H9 (cell line): ENCODE data around the gene ATP8A2. TPM values are rescaled to one million over a fixed set of nuclear protein-coding genes. Genes with fewer than 3 reads are reported as not detected.

ENCODE experiments used
- DNase-seq: peaks from one replicate; pipeline ENCODE4 v3.0.0-alpha.2; 2017
- H2AFZ ChIP-seq: one replicate; pipeline ENCODE4 v1.6.1; 2013; ENCODE audit warnings: mild to moderate bottlenecking, low read length, control low read depth, moderate library complexity
- H2AK5ac ChIP-seq: 2 replicates; pipeline ENCODE4 v1.6.1; 2013; ENCODE audit warnings: low read length, control low read depth, mixed read lengths; ENCODE audit not compliant: insufficient read length
- H2BK120ac ChIP-seq: one replicate; pipeline ENCODE4 v1.6.1; 2013; ENCODE audit warnings: low read depth, mild to moderate bottlenecking, low read length, control low read depth, inconsistent platforms; ENCODE audit not compliant: poor library complexity, severe bottlenecking
- H2BK12ac ChIP-seq: 2 replicates; pipeline ENCODE4 v1.6.1; 2013; ENCODE audit warnings: low read length, control low read depth, mixed read lengths, low read depth; ENCODE audit not compliant: insufficient read length
- H2BK15ac ChIP-seq: 2 replicates; pipeline ENCODE4 v1.6.1; 2013; ENCODE audit warnings: low read depth, low read length, control low read depth
- H2BK20ac ChIP-seq: one replicate; pipeline ENCODE4 v1.6.1; 2013; ENCODE audit warnings: low read depth, mild to moderate bottlenecking, low read length, control low read depth, inconsistent platforms; ENCODE audit not compliant: poor library complexity, severe bottlenecking
- H2BK5ac ChIP-seq: 2 replicates; pipeline ENCODE4 v1.6.1; 2013; ENCODE audit warnings: low read length, control low read depth, mixed read lengths; ENCODE audit not compliant: insufficient read length
- H3K14ac ChIP-seq: 2 replicates; pipeline ENCODE4 v1.6.1; 2013; ENCODE audit warnings: low read length, control low read depth; ENCODE audit not compliant: insufficient read depth
- H3K18ac ChIP-seq: 2 replicates; pipeline ENCODE4 v1.6.1; 2013; ENCODE audit warnings: low read depth, mild to moderate bottlenecking, mixed read lengths, low read length, control low read depth; ENCODE audit not compliant: insufficient read length
- H3K23ac ChIP-seq: 2 replicates; pipeline ENCODE4 v1.6.1; 2013; ENCODE audit warnings: low read length, control low read depth, mixed read lengths, low read depth; ENCODE audit not compliant: insufficient read length
- H3K23me2 ChIP-seq: 2 replicates; pipeline ENCODE4 v1.6.1; 2013; ENCODE audit warnings: low read depth, mild to moderate bottlenecking, mixed read lengths, low read length, control low read depth; ENCODE audit not compliant: insufficient read length, poor library complexity, severe bottlenecking
- H3K27ac ChIP-seq: 2 replicates; pipeline ENCODE4 v1.5.1; 2013; ENCODE audit warnings: low read length, control low read depth, mixed read lengths, low read depth; ENCODE audit not compliant: insufficient read length
- H3K27me3 ChIP-seq: 2 replicates; pipeline ENCODE4 v1.6.1; 2013; ENCODE audit warnings: low read length, control low read depth, inconsistent platforms; ENCODE audit not compliant: insufficient read depth
- H3K4ac ChIP-seq: 2 replicates; pipeline ENCODE4 v1.6.1; 2013; ENCODE audit warnings: low read depth, mild to moderate bottlenecking, control low read depth, inconsistent platforms, low read length, moderate library complexity
- H3K4me1 ChIP-seq: 2 replicates; pipeline ENCODE4 v1.6.1; 2013; ENCODE audit warnings: low read length, control low read depth, inconsistent platforms; ENCODE audit not compliant: insufficient read depth
- H3K4me2 ChIP-seq: 2 replicates; pipeline ENCODE4 v1.6.1; 2013; ENCODE audit warnings: low read length, control low read depth, mixed read lengths; ENCODE audit not compliant: insufficient read length, insufficient read depth
- H3K56ac ChIP-seq: 2 replicates; pipeline ENCODE4 v1.6.1; 2013; ENCODE audit warnings: low read depth, mild to moderate bottlenecking, mixed read lengths, low read length, control low read depth; ENCODE audit not compliant: insufficient read length
- H3K79me1 ChIP-seq: 2 replicates; pipeline ENCODE4 v1.6.1; 2013; ENCODE audit warnings: low read depth, mild to moderate bottlenecking, moderate library complexity, low read length, control low read depth, inconsistent platforms; ENCODE audit not compliant: insufficient read depth, poor library complexity, severe bottlenecking
- H3K79me2 ChIP-seq: 2 replicates; pipeline ENCODE4 v1.6.1; 2013; ENCODE audit warnings: low read length, control low read depth, inconsistent platforms; ENCODE audit not compliant: insufficient read depth
- H3K9ac ChIP-seq: 2 replicates; pipeline ENCODE4 v1.6.1; 2013; ENCODE audit warnings: low read length, control low read depth, mixed read lengths; ENCODE audit not compliant: insufficient read length; ENCODE audit errors: extremely low read depth
- H3K9me3 ChIP-seq: one replicate; pipeline ENCODE4 v1.6.1; 2013; ENCODE audit warnings: low read depth, low read length, inconsistent platforms; ENCODE audit not compliant: control insufficient read depth
- H3T11ph ChIP-seq: one replicate; pipeline ENCODE4 v1.6.1; 2013; ENCODE audit warnings: mild to moderate bottlenecking, low read length, control low read depth, inconsistent platforms
- H4K20me1 ChIP-seq: one replicate; pipeline ENCODE4 v1.6.1; 2013; ENCODE audit not compliant: control insufficient read depth, insufficient read length, insufficient read depth
- H4K5ac ChIP-seq: 2 replicates; pipeline ENCODE4 v1.6.1; 2013; ENCODE audit warnings: low read depth, mild to moderate bottlenecking, mixed read lengths, low read length, control low read depth; ENCODE audit not compliant: insufficient read length
- H4K8ac ChIP-seq: replicated peaks from 2 replicates; pipeline ENCODE4 v1.6.1; 2013; ENCODE audit warnings: low read length, control low read depth, mixed read lengths, low read depth; ENCODE audit not compliant: insufficient read length
- H4K91ac ChIP-seq: 2 replicates; pipeline ENCODE4 v1.6.1; 2013; ENCODE audit warnings: low read depth, mild to moderate bottlenecking, moderate library complexity, mixed read lengths, low read length, control low read depth; ENCODE audit not compliant: insufficient read length
- H3K27ac Mint-ChIP-seq, 3 experiments: 2 replicates in 2 of 3; 3 replicates in 1 of 3; pipeline ENCODE4 v1.8.0; 2020 to 2021; ENCODE audit warnings: mixed read lengths in 3 of 3, mild to moderate bottlenecking in 1 of 3, moderate library complexity in 1 of 3
- H3K27me3 Mint-ChIP-seq: 2 replicates; pipeline ENCODE4 v1.8.0; 2021; ENCODE audit warnings: low read depth, mild to moderate bottlenecking, moderate library complexity, mixed read lengths
- H3K36me3 Mint-ChIP-seq, 3 experiments: 2 replicates in 2 of 3; 3 replicates in 1 of 3; pipeline ENCODE4 v1.8.0; 2020 to 2021; ENCODE audit warnings: low read depth in 3 of 3, mixed read lengths in 3 of 3; ENCODE audit not compliant: insufficient read depth in 1 of 3
- H3K4me1 Mint-ChIP-seq, 2 experiments: 2 replicates each; pipeline ENCODE4 v1.8.0; 2020; ENCODE audit warnings: mixed read lengths in 2 of 2
- H3K4me3 Mint-ChIP-seq, 2 experiments: 2 replicates in 1 of 2; 3 replicates in 1 of 2; pipeline ENCODE4 v1.8.0; 2020 to 2021; ENCODE audit warnings: mild to moderate bottlenecking in 2 of 2, mixed read lengths in 2 of 2, moderate library complexity in 1 of 2
- H3K9me3 Mint-ChIP-seq, 2 experiments: 2 replicates in 1 of 2; 3 replicates in 1 of 2; pipeline ENCODE4 v1.8.0; 2020; ENCODE audit warnings: mild to moderate bottlenecking in 2 of 2, mixed read lengths in 2 of 2, moderate library complexity in 1 of 2
- WGBS: extraction: QIAGEN DNeasy Blood & Tissue Kit; methylation state at CpG from one replicate; pipeline ENCODE4 v1.1.7; 2013; ENCODE audit warnings: missing lambda C conversion rate, low lambda C conversion rate, mixed read lengths; ENCODE audit not compliant: insufficient read length; ENCODE audit errors: extremely low coverage; 5-methylcytosine and 5-hydroxymethylcytosine counted together
- total RNA-seq: library from RNA; stranded (reverse); gene quantifications from 2 replicates; pipeline ENCODE4 v1.2.1, GENCODE V29; 2021
- TF ChIP-seq, protein P1 (sequence below): fragments of 200-600 bp; sonication (generic); conservative IDR thresholded peaks from 3 replicates; pipeline ENCODE4 v1.8.0; 2021; ENCODE audit warnings: antibody characterized with exemption, mild to moderate bottlenecking

The ATP8A2 gene
- total RNA-seq, 1 experiment from 2014 or later, result 18.2 TPM

DNA sequence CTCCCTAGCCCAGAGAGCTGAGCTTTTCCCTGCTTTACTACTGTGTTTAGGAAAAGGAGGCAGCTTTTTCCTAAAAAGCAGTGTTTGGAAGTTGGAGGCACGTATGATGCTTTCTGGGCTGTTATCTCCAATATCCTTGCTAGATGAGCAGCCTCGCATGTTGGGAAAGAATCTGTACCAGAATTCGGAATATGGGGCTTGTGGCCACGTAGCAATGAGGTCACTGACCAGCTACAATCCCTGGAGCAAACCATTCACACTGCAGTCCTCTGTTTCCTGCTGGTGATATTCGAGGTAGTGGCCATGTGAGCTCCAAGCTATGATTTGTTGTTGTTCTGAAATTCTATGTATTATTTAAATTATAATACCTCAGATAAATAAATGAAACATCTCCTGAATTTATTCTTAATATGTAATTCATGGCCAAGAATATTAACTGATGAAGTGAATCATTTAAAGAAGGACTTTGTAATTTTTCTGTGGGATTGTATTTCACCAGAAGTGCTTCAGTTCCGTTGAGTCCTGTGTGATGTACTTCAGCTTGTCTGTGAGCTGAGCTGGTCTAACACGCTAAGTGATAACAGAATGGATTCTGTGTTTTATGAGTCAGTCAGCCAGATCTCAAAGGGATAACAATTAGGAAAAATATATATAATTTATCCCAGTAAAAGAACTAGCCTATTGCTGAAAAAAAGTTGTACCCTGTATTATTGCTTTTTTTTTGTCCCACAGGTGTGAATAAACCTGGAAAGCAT is 360.5 kb downstream of the ATP8A2 start:
- H3K14ac ChIP-seq, result no peak overlapping the region
- H3K9me3 ChIP-seq, result no peaks in the 10 kb centered on the region
- no peak overlapping the region for H2BK120ac ChIP-seq
- H2BK20ac ChIP-seq, result no peak overlapping the region
- DNase-seq, result no peak
- H3K23ac ChIP-seq, result no peak overlapping the region
- H3K27ac ChIP-seq, result no peak overlapping the region
- H3K27ac Mint-ChIP-seq, result no peak overlapping the region
- H3K79me1 ChIP-seq, result no peaks in the 10 kb centered on the region
- H3K27me3 Mint-ChIP-seq, result no peaks in the 10 kb centered on the region; the same call in 1 of the 2 replicates
- no peak overlapping the region for H3K4me2 ChIP-seq
- no peaks in the 10 kb centered on the region for H4K20me1 ChIP-seq
- H4K5ac ChIP-seq, result no peak overlapping the region
- H3K9me3 Mint-ChIP-seq, result no peaks in the 10 kb centered on the region
- H3K4ac ChIP-seq, result no peak overlapping the region
- no peak overlapping the region for H4K8ac ChIP-seq
- no peak overlapping the region for H3K18ac ChIP-seq
- no peaks in the 10 kb centered on the region for H3K79me2 ChIP-seq
- H3K23me2 ChIP-seq, result no peaks in the 10 kb centered on the region
- H2BK15ac ChIP-seq, result no peak overlapping the region
- peaks cover 18 to 24% of the 10 kb centered on the region in 2 experiments for H3K4me1 Mint-ChIP-seq
- H3T11ph ChIP-seq, result no peak overlapping the region
- no peak overlapping the region for H3K9ac ChIP-seq
- no CpG with 5 or more reads among the region's 7 CpGs for WGBS
- H2BK5ac ChIP-seq, result no peak overlapping the region
- H3K36me3 Mint-ChIP-seq, result no peaks in the 10 kb centered on the region
- TF ChIP-seq, protein P1, sequence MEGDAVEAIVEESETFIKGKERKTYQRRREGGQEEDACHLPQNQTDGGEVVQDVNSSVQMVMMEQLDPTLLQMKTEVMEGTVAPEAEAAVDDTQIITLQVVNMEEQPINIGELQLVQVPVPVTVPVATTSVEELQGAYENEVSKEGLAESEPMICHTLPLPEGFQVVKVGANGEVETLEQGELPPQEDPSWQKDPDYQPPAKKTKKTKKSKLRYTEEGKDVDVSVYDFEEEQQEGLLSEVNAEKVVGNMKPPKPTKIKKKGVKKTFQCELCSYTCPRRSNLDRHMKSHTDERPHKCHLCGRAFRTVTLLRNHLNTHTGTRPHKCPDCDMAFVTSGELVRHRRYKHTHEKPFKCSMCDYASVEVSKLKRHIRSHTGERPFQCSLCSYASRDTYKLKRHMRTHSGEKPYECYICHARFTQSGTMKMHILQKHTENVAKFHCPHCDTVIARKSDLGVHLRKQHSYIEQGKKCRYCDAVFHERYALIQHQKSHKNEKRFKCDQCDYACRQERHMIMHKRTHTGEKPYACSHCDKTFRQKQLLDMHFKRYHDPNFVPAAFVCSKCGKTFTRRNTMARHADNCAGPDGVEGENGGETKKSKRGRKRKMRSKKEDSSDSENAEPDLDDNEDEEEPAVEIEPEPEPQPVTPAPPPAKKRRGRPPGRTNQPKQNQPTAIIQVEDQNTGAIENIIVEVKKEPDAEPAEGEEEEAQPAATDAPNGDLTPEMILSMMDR, result no peak
- H2AK5ac ChIP-seq, result no peak overlapping the region
- H2AFZ ChIP-seq, result no peak overlapping the region
- no peak overlapping the region for H3K4me3 Mint-ChIP-seq
- no peak overlapping the region for H3K56ac ChIP-seq
- H3K27me3 ChIP-seq, result no peaks in the 10 kb centered on the region
- no peaks in the 10 kb centered on the region; the same call in 1 of the 2 replicates for H3K4me1 ChIP-seq
- H4K91ac ChIP-seq, result no peak overlapping the region
- no peak overlapping the region for H2BK12ac ChIP-seq
